Hepatocyte (in vitro differentiated cells): Measurements from ENCODE around the gene FCHO2.

Source experiments
- EZH2 ChIP-seq: fragments of 200-600 bp; sonication (generic); IDR thresholded peaks from 2 replicates; pipeline ENCODE4 v1.6.1; 2016; ENCODE audit warnings: antibody characterized with exemption, mild to moderate bottlenecking, borderline replicate concordance
- EZH2phosphoT487 ChIP-seq: fragments of 200-600 bp; sonication (generic); IDR thresholded peaks from one replicate; pipeline ENCODE4 v1.6.1; 2018; ENCODE audit warnings: antibody characterized with exemption, mild to moderate bottlenecking, low read depth, moderate library complexity; ENCODE audit not compliant: unreplicated experiment, severe bottlenecking

GRCh38 chr5:72991394-72991793 is 35.6 kb downstream of the FCHO2 start:
- no peak for TF ChIP-seq EZH2
- TF ChIP-seq EZH2phosphoT487 = no peak
